Stimulated activated CD4-positive, alpha-beta T cell treated with anti-CD3 and anti-CD28 coated beads, Interleukin-1b, Interleukin-23, amount 100 ng/mL, for 48 hours (primary cell): ENCODE data around the gene EIF4G3.

Source experiments
- DNase-seq: peaks from one replicate; pipeline ENCODE4 v3.0.0-alpha.2; 2020

The EIF4G3 gene

DNA sequence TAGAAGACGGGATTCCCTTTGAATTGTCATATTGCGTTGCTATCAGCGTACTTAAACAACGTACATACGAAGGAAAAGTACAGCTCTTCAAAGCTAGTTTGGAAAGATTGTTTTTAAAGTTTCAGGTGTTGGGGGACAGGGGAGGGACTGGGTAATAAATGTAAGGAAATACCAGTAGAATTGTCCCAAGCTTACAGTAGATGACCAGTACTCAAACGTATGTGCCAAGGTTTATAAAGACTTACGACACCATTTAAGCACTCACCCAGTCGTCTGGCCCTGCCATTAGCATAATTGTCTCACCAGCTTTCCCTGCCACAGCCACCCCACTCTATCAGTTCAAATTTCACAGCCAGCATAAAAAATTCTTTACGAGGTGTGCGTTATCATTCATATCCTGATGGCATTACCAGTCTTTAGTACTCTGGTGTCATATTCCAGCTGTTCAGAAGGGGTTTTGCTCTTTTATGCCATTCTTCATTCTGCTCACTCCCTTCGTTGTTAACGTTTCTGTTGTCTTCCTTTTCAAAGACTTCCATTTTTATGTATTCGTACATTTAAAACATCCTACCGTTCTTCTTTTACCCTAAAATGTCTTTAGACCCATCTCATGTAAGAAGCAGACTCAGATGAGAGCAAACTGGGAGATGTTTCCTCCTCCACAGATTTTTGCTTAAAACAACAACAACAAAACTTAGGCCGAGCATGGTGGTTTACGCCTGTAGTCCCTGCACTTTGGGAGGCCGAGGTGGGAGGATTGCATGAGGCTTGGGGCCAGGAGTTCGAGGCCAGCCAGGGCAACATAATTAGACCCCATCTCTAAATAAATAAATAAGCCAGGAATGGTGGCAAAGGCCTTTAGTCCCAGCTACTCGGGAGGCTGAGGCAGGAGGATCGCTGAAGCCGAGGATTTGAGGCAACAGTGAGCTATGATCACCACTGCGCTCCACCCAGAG, 388.6 kb downstream of the EIF4G3 start:
- DNase-seq: no peak

DNA sequence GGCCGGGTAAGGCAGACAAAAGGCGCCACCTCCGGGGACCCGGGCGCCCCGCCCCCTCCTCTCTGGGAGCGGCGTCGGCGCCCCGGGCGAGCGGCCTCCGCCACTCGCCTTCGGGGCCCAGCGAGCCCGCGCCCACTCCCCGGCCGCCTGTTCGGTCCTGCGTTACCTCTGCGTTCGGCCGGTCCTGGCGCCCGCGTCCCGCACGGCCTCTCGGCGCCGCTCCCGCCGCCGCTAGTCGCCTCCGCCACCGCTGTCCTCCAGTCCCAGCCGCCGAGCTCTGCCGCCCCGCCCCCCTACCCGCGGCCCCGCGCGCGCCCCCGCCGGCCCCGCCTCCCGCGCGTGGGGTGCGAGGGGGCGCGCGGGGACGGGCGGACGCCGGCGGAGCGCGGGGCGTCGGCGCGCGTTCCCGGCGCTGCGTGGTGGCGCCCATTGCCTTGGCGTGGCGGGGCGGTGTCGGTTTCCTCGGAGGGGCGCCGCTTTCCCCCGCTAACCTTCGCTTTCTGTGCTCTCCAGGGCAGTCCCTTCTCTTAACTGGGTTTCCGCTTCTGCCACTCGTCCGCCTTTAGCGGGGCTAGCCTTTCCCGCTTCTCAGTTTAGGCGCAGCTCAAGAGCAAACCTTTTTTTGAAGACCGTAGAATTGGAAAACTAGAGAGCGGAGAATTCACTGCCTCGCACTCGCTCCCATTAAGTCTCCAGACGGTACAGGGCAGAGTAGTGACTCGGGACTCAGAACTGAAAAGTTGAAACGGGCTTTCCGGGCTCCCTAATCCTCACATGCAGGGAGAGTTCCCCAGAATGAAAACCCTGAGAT, 389.5 kb downstream of the EIF4G3 start, which contains the start of gene HP1BP3:
TSS of gene HP1BP3 (minus strand) at position 279 of the 811 bp plus-strand sequence. CDS start 6,867 bp downstream, outside the sequence.
- peak; percentile 70 for DNase-seq

DNA sequence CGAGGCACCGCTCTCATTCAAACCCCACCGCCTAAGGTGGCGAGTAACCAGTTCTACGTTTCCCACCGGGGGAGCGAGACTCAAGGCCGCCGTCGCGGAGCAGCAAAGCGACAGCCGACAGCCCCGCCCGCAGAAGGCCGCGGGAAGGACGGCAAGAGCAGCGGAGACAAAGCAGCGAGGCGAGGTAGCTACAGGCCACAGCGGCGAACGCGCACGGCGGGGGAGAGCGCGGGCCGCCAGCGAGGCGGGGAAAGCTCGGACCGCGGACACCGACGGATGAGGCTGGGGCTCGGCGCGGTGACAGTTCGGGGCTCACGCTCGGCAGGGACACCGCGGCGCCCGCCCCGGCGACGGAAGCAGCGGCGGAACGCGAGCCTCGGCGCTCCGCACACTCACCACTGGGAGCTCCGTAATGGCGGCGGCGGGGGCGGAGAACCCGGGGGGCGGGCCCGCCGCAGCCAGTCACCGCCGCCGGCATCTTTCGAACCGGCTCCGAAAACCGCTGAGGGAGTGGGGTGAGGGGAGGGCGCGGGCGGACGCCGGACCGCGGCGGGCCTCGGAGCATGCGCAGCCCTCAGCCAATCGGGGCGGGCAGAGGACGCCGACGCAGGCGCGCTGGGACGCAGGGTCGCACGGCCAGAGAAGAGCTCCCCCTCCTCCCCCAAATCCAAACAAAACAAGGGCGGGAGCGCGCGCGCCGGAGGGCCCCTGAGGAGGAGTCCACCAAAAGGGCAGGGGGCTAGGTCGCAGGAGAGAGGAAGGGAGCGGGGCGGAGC, 390.3 kb downstream of the EIF4G3 start:
- DNase-seq: peak; percentile 96

DNA sequence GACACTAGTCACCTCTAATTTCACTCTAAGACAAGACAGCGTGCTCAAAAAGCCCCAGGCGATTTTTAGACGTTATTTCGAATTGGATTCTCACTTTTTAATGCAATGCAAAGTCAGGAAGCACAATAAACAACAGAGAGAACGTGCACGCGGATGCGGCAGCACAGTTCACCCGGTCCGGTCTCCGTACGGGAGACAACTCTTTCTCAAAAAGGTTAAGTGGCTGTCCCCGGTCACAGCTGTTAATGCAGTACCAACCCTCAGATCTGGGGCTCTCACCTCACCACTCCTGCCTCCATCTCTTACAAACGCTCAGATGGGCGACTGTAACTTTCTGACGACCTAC, 390.8 kb downstream of the EIF4G3 start:
- no peak for DNase-seq

DNA sequence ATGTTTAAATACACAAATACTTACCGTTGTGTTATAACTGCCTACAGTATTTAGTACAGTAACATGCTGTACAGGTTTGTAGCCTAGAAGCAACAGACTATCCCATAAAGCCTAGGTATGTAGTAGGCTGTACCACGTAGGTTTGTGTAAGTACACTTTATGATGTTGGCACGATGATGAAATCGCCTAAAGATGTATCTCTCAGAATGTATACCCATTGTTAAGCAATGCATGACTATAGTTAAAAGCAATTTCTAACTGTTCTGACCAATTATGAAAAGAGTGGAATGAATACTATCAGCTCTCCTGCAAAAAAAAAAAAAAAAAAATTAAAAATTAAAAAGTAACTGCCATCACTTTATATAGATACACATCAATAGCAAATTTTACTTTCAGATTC, 401.0 kb downstream of the EIF4G3 start:
- no peak for DNase-seq

DNA sequence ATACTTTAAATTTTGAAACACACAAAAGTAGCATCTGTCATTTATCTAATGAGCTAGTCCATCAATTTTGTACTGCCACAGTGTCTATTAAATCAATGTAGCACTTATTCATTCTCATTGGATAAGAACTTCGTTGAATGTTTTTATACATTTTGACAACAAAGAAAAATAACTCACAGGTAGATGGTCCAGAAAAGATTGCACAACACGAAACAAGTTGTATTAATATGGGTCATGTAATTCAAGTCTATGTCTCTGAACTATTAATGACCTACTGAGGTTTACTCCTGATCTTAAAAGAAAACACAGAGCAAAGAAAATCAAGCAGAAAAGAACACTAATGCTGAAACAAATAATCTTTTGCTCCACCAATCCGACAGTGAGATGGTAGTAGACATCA, 404.9 kb downstream of the EIF4G3 start:
- no peak for DNase-seq

DNA sequence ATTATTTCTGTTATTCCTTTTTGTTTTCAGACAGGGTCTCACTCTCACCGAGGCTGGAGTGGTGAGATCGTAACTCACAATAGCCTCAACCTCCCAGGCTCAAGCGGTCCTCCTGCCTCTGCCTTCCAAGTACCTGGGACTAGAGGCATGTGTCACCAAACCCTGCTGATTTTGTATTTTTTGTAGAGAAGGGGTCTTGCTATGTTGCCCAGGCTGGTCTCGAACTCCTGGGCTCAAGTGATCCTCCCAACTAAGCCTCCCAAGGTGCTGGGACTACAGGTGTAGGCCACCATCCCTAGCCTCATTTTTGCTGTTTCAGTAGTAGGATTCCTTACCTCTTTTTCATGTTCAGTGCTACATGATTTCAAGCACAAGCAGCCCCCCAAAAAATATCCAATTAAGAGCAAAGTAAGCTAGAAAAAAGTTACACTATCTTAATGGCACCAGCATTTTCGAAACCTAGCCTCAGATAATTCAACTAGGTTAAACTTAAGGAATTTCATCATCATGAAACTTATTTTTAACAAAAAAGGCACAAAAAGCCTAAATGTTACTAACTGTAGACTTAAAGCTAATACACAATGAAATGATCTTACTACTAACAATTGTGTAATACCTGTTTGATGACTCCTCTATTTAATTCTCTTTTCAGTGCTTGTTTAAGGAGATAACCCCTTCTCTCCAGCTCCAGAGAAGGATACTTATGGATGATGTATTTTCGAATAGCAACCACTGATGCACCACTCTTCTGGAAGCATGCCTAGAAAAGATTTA, 406.2 kb downstream of the EIF4G3 start:
- no peak for DNase-seq

DNA sequence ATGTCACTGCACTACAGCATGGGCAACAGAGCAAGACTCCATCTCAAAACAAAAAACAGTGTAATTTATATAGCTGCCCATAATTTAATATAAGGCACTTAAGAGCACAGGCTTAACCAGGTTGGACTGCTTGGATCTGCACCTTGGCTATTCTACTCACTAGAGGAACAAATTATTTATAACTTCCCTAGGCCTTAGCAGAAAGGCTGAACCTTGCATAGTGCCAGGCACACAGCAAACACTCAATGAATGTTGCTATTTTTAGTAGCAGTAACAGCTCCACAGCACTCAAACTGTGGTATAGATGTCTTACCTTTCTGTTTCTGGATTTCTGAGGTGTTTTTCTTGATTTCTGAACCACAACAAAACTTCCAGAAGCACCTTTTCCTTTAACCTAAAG, 409.4 kb downstream of the EIF4G3 start:
- no peak for DNase-seq

DNA sequence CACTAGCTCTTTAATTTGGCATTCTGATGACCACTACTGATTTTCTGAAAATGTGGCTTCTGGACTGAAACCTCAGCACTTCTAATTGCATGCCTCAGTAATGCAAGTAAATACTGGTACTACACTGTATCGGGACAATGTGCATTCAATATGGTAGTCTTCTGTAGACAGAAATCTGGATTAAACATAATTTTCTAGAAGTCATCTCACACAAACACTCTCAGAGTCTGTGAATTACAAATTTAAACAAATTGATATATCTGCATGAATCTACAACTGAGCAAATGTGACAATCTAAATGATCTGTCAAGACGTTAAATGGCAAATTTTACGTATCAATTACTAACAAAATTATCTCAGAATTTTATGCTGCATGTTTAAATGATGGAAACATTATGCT, 413.3 kb downstream of the EIF4G3 start:
- no peak for DNase-seq

DNA sequence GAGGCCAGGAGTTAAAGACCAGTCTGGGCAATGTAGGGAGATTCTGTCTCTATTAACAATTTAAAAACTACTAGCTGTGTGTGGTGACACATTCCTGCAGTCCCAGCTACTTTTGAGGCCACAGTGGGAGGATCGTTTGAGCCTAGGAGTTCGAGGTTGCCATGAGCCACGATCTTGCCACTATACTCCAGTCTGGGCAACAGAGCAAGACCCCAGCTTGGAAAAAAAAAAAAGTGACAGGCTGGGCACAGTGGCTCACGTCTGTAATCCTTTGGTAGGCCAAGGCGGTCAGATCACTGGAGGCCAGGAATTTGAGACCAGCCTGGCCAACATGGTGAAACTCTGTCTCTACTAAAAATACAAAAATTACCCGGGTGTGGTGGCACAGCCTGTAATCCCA, 416.4 kb downstream of the EIF4G3 start:
- no peak for DNase-seq
